Lower lobe of right lung (tissue), 2 donors: ENCODE results near the gene THSD4. TPM values are rescaled to one million over a fixed set of nuclear protein-coding genes. Genes with fewer than 3 reads are reported as not detected.

ENCODE experiments used
- ATAC-seq, 2 donors: fragments of 200-7000 bp; cut with Tn5 transposase; one replicate each; pipeline ENCODE4 v1.9.1; 2020 to 2022; ENCODE audit warnings: mild to moderate bottlenecking in 2 of 2, moderate library complexity in 2 of 2
- DNase-seq: peaks from one replicate; pipeline ENCODE4 v3.0.0-alpha.2; 2020
- H3K27ac ChIP-seq: fragments of 200-600 bp; one replicate; pipeline ENCODE4 v1.8.0; 2022
- H3K27me3 ChIP-seq: fragments of 200-600 bp; one replicate; pipeline ENCODE4 v1.8.0; 2022; ENCODE audit warnings: low read depth
- H3K36me3 ChIP-seq: fragments of 200-600 bp; one replicate; pipeline ENCODE4 v1.8.0; 2022; ENCODE audit warnings: mild to moderate bottlenecking
- H3K4me1 ChIP-seq: fragments of 200-600 bp; one replicate; pipeline ENCODE4 v1.8.0; 2022
- H3K4me3 ChIP-seq: fragments of 200-600 bp; one replicate; pipeline ENCODE4 v1.8.0; 2022; ENCODE audit warnings: mild to moderate bottlenecking
- H3K9me3 ChIP-seq: fragments of 200-600 bp; one replicate; pipeline ENCODE4 v1.8.0; 2022
- CTCF ChIP-seq: fragments of 200-600 bp; IDR thresholded peaks from one replicate; pipeline ENCODE4 v1.8.0; 2022; ENCODE audit warnings: antibody characterized with exemption, mild to moderate bottlenecking
- intact Hi-C: fragments of 100-400 bp; cut with DNase I; formaldehyde crosslinking; loops from one replicate; pipeline ENCODE4 v1.11.0; 2022
- total RNA-seq: library from RNA; stranded (reverse); fragmentation: NEBNext Ultra II Directional; extraction: Animal tissue kit (Norgen Biotek cat#: 25700); gene quantifications from one replicate; pipeline ENCODE4 v1.2.1, GENCODE V29; 2021
- donor health status: DM: no; HTN: yes; CAD: no; lungs with severe emphysema.

The THSD4 gene
- total RNA-seq, 1 donor from 2014 or later = 18.2 TPM

GRCh38 chr15:71494563-71495397 is 379.5 kb downstream of the THSD4 start:
- ATAC-seq = no peak
- no peak for TF ChIP-seq CTCF
- DNase-seq = no peak
- no peaks in the 10 kb centered on the region for H3K27me3 ChIP-seq
- H3K36me3 ChIP-seq = no peaks in the 10 kb centered on the region
- intact Hi-C loops = no loop called here
- no peak overlapping the region for H3K4me3 ChIP-seq
- H3K9me3 ChIP-seq = no peaks in the 10 kb centered on the region
- H3K4me1 ChIP-seq = no peaks in the 10 kb centered on the region
- no peak overlapping the region for H3K27ac ChIP-seq

- H3K4me1 ChIP-seq = no peaks in the 10 kb centered on the region
- no peak for TF ChIP-seq CTCF
- intact Hi-C loops = no loop called here
- H3K36me3 ChIP-seq = no peaks in the 10 kb centered on the region
- H3K9me3 ChIP-seq = no peaks in the 10 kb centered on the region
- H3K27me3 ChIP-seq = no peaks in the 10 kb centered on the region
- H3K4me3 ChIP-seq = no peak overlapping the region
- H3K27ac ChIP-seq = no peak overlapping the region
- no peak for ATAC-seq
- DNase-seq = no peak
Observed at GRCh38 chr15:71495398-71495780, 380.1 kb downstream of the THSD4 start.

GRCh38 chr15:71496336-71496955 is 381.2 kb downstream of the THSD4 start:
- intact Hi-C loops = no loop called here
- DNase-seq (no peak), ATAC-seq (no peak)
- no peaks in the 10 kb centered on the region for H3K36me3 ChIP-seq
- H3K27ac ChIP-seq = no peak overlapping the region
- no peaks in the 10 kb centered on the region for H3K4me1 ChIP-seq
- no peak for TF ChIP-seq CTCF
- no peak overlapping the region for H3K4me3 ChIP-seq
- H3K9me3 ChIP-seq = no peaks in the 10 kb centered on the region
- no peaks in the 10 kb centered on the region for H3K27me3 ChIP-seq

GRCh38 chr15:71501344-71502076 is 386.2 kb downstream of the THSD4 start:
- no peak for ATAC-seq
- intact Hi-C loops = no loop called here

More at GRCh38 chr15:71501344-71502076, 386.2 kb downstream of the THSD4 start:
- Histone ChIP-seq H3K36me3 (no peaks in the 10 kb centered on the region), H3K27ac (no peak overlapping the region), H3K4me3 (no peak overlapping the region), H3K4me1 (no peaks in the 10 kb centered on the region), H3K27me3 (no peaks in the 10 kb centered on the region), H3K9me3 (no peaks in the 10 kb centered on the region)
- DNase-seq = no peak
- no peak for TF ChIP-seq CTCF
